Central memory CD8-positive, alpha-beta T cell (primary cell): ENCODE results near the gene SLFN12L.
A peak's percentile ranks its signal among the peaks of the same experiment; 100 is the strongest.
"Not testable (repeated sequence)": the region's sequence is repeated elsewhere in the genome, so short reads cannot be mapped to it uniquely, and the experiment has no call there.

ENCODE experiments used
- ATAC-seq: fragments of 150-1000 bp; cut with Tn5 transposase; replicated peaks from 2 replicates; pipeline ENCODE4 v1.10.0; 2022; ENCODE audit warnings: mild to moderate bottlenecking, moderate FRiP score, moderate number of reproducible peaks; ENCODE audit not compliant: poor library complexity, severe bottlenecking; ENCODE audit errors: extremely low read depth
- DNase-seq, 2 donors: peaks; one replicate each; pipeline ENCODE4 v3.0.0; 2021; ENCODE audit warnings: low spot score in 2 of 2
- H3K27ac Mint-ChIP-seq: one replicate; pipeline ENCODE4 v1.8.0; 2022; ENCODE audit warnings: low read depth, mild to moderate bottlenecking, moderate library complexity, mixed read lengths
- H3K27me3 Mint-ChIP-seq: one replicate; pipeline ENCODE4 v1.8.0; 2022; ENCODE audit warnings: mixed read lengths
- H3K36me3 Mint-ChIP-seq: one replicate; pipeline ENCODE4 v1.8.0; 2022; ENCODE audit warnings: mild to moderate bottlenecking, moderate library complexity, mixed read lengths; ENCODE audit not compliant: insufficient read depth
- H3K4me1 Mint-ChIP-seq: one replicate; pipeline ENCODE4 v1.8.0; 2022; ENCODE audit warnings: mixed read lengths
- H3K4me3 Mint-ChIP-seq: one replicate; pipeline ENCODE4 v1.8.0; 2022; ENCODE audit warnings: mild to moderate bottlenecking, moderate library complexity, mixed read lengths
- H3K9me3 Mint-ChIP-seq: one replicate; pipeline ENCODE4 v1.8.0; 2022; ENCODE audit warnings: mixed read lengths

Gene SLFN12L

GRCh38 chr17:35540589-35541404, 3.3 kb upstream of the SLFN12L start:
- peaks cover 19% of the 10 kb centered on the region for H3K36me3 Mint-ChIP-seq
- no peaks in the 10 kb centered on the region for H3K27me3 Mint-ChIP-seq
- peaks cover 46% of the 10 kb centered on the region for H3K4me1 Mint-ChIP-seq
- no peaks in the 10 kb centered on the region for H3K9me3 Mint-ChIP-seq
- H3K4me3 Mint-ChIP-seq = peak overlapping the region; percentile 81
- DNase-seq = no peak
- H3K27ac Mint-ChIP-seq = peak overlapping the region; percentile 82
- peak; percentile 48 for ATAC-seq

- peak overlapping the region; percentile 81 for H3K4me3 Mint-ChIP-seq
- ATAC-seq (no peak), DNase-seq (no peak)
- H3K9me3 Mint-ChIP-seq = no peaks in the 10 kb centered on the region
- peaks cover 24% of the 10 kb centered on the region for H3K36me3 Mint-ChIP-seq
- peaks cover 48% of the 10 kb centered on the region for H3K4me1 Mint-ChIP-seq
- peak overlapping the region; percentile 82 for H3K27ac Mint-ChIP-seq
- H3K27me3 Mint-ChIP-seq = no peaks in the 10 kb centered on the region
These were observed 2.2 kb upstream of the SLFN12L start for GRCh38 chr17:35539659-35540026.

- Mint-ChIP-seq H3K27ac (peak overlapping the region; percentile 82), H3K4me3 (peak overlapping the region; percentile 81), H3K9me3 (no peaks in the 10 kb centered on the region), H3K27me3 (no peaks in the 10 kb centered on the region), H3K4me1 (peaks cover 61% of the 10 kb centered on the region), H3K36me3 (peaks cover 31% of the 10 kb centered on the region)
- DNase-seq (no peak), ATAC-seq (no peak)
These were observed 760 bp downstream of the SLFN12L start for GRCh38 chr17:35536664-35537171.

GRCh38 chr17:35535406-35535805, 2.1 kb downstream of the SLFN12L start:
- Mint-ChIP-seq H3K27ac (peak overlapping the region; percentile 82), H3K4me1 (peaks cover 58% of the 10 kb centered on the region), H3K4me3 (peak overlapping the region; percentile 81), H3K36me3 (peaks cover 38% of the 10 kb centered on the region)
- DNase-seq, H3K9me3 Mint-ChIP-seq, H3K27me3 Mint-ChIP-seq, ATAC-seq: not testable (repeated sequence)

GRCh38 chr17:35534576-35535093, 2.8 kb downstream of the SLFN12L start:
- H3K4me3 Mint-ChIP-seq = peak overlapping the region; percentile 81
- H3K36me3 Mint-ChIP-seq = peaks cover 41% of the 10 kb centered on the region
- no peak for ATAC-seq
- peaks cover 57% of the 10 kb centered on the region for H3K4me1 Mint-ChIP-seq
- no peaks in the 10 kb centered on the region for H3K9me3 Mint-ChIP-seq
- peak overlapping the region; percentile 82 for H3K27ac Mint-ChIP-seq
- no peak for DNase-seq
- H3K27me3 Mint-ChIP-seq = no peaks in the 10 kb centered on the region

GRCh38 chr17:35531160-35531559, 6.3 kb downstream of the SLFN12L start:
- Mint-ChIP-seq H3K4me1 (peaks cover 60% of the 10 kb centered on the region), H3K27ac (peak overlapping the region; percentile 98), H3K27me3 (no peaks in the 10 kb centered on the region), H3K9me3 (no peaks in the 10 kb centered on the region), H3K4me3 (peak overlapping the region; percentile 76), H3K36me3 (peaks cover 29% of the 10 kb centered on the region)
- DNase-seq (no peak), ATAC-seq (peak; percentile 72)

- Mint-ChIP-seq H3K4me3 (peak overlapping the region; percentile 76), H3K27ac (peak overlapping the region; percentile 98), H3K27me3 (no peaks in the 10 kb centered on the region), H3K36me3 (peaks cover 25% of the 10 kb centered on the region), H3K9me3 (no peaks in the 10 kb centered on the region), H3K4me1 (peaks cover 73% of the 10 kb centered on the region)
- DNase-seq (no peak), ATAC-seq (peak; percentile 64)
These were observed 7.6 kb downstream of the SLFN12L start for GRCh38 chr17:35529866-35530265.

- ATAC-seq, DNase-seq, H3K9me3 Mint-ChIP-seq, H3K27me3 Mint-ChIP-seq: not testable (repeated sequence)
- peak overlapping the region; percentile 76 for H3K4me3 Mint-ChIP-seq
- H3K27ac Mint-ChIP-seq = peak overlapping the region; percentile 98
- H3K4me1 Mint-ChIP-seq = peaks cover 73% of the 10 kb centered on the region
- peaks cover 22% of the 10 kb centered on the region for H3K36me3 Mint-ChIP-seq
These were observed 8.2 kb downstream of the SLFN12L start for GRCh38 chr17:35529326-35529725.

- Mint-ChIP-seq H3K36me3 (peaks cover 31% of the 10 kb centered on the region), H3K9me3 (no peaks in the 10 kb centered on the region), H3K4me1 (peaks cover 91% of the 10 kb centered on the region), H3K27ac (peak overlapping the region; percentile 98), H3K4me3 (peak overlapping the region; percentile 76), H3K27me3 (no peaks in the 10 kb centered on the region)
- ATAC-seq = no peak
- no peak for DNase-seq
These were observed 14.2 kb downstream of the SLFN12L start for GRCh38 chr17:35523296-35523695.

- H3K9me3 Mint-ChIP-seq, H3K27me3 Mint-ChIP-seq: not testable (repeated sequence)
- Mint-ChIP-seq H3K27ac (peak overlapping the region; percentile 13), H3K4me1 (peaks cover 91% of the 10 kb centered on the region), H3K36me3 (peaks cover 39% of the 10 kb centered on the region), H3K4me3 (peak overlapping the region; percentile 74)
- DNase-seq = peak in 1 of 2 donors; percentile 46
- peak; percentile 93 for ATAC-seq
These were observed 15.7 kb downstream of the SLFN12L start for GRCh38 chr17:35521654-35522256.

- peak overlapping the region; percentile 74 for H3K4me3 Mint-ChIP-seq
- DNase-seq (no peak), ATAC-seq (peak; percentile 38)
- H3K9me3 Mint-ChIP-seq = no peaks in the 10 kb centered on the region
- no peaks in the 10 kb centered on the region for H3K27me3 Mint-ChIP-seq
- peaks cover 41% of the 10 kb centered on the region for H3K36me3 Mint-ChIP-seq
- H3K27ac Mint-ChIP-seq = peak overlapping the region; percentile 94
- H3K4me1 Mint-ChIP-seq = peaks cover 91% of the 10 kb centered on the region
These were observed 16.3 kb downstream of the SLFN12L start for GRCh38 chr17:35521150-35521549.

- ATAC-seq = no peak
- Mint-ChIP-seq H3K4me3 (peak overlapping the region; percentile 74), H3K27me3 (no peaks in the 10 kb centered on the region), H3K36me3 (peaks cover 46% of the 10 kb centered on the region), H3K9me3 (no peaks in the 10 kb centered on the region), H3K27ac (peak overlapping the region; percentile 94), H3K4me1 (peaks cover 88% of the 10 kb centered on the region)
- DNase-seq = no peak
These were observed 17.5 kb downstream of the SLFN12L start for GRCh38 chr17:35519906-35520442.
